HFFc6 (cell line): Measurements from ENCODE around the gene RAB44. TPM values are rescaled to one million over a fixed set of nuclear protein-coding genes. Genes with fewer than 3 reads are reported as not detected.

Source experiments
- DNase-seq: peaks from one replicate; pipeline ENCODE4 v3.0.0-alpha.2; 2018
- H3K27ac Mint-ChIP-seq: 2 replicates; pipeline ENCODE4 v1.8.0; 2020; ENCODE audit warnings: mild to moderate bottlenecking, mixed read lengths
- H3K27me3 Mint-ChIP-seq: 2 replicates; pipeline ENCODE4 v1.8.0; 2021; ENCODE audit warnings: mild to moderate bottlenecking, moderate library complexity, mixed read lengths; ENCODE audit not compliant: insufficient read depth
- H3K36me3 Mint-ChIP-seq: 2 replicates; pipeline ENCODE4 v1.8.0; 2021; ENCODE audit warnings: low read depth, mixed read lengths
- H3K4me1 Mint-ChIP-seq: 2 replicates; pipeline ENCODE4 v1.8.0; 2020; ENCODE audit warnings: low read depth, mixed read lengths
- H3K4me3 Mint-ChIP-seq: 2 replicates; pipeline ENCODE4 v1.8.0; 2020; ENCODE audit warnings: mild to moderate bottlenecking, moderate library complexity, mixed read lengths
- H3K9me3 Mint-ChIP-seq: 2 replicates; pipeline ENCODE4 v1.8.0; 2020; ENCODE audit warnings: mild to moderate bottlenecking, mixed read lengths
- CTCF ChIP-seq: fragments of 200-600 bp; sonication (generic); IDR thresholded peaks from 2 replicates; pipeline ENCODE4 v1.5.0; 2021; ENCODE audit warnings: antibody characterized with exemption, mild to moderate bottlenecking
- total RNA-seq, 6 experiments: library from RNA; stranded (reverse); fragmentation: NEBNext Ultra II Directional; extraction: Animal tissue kit (Norgen Biotek cat#: 25700); gene quantifications; 2 replicates in 1 of 6; 3 replicates in 5 of 6; pipeline ENCODE4 v1.2.3, GENCODE V29; 2021

Gene RAB44
- total RNA-seq, 6 experiments from 2014 or later, result 0.26 to 0.45 TPM; not detected in 4

GRCh38 chr6:36665180-36665579 is 32.4 kb upstream of the RAB44 start:
- no peak overlapping the region for H3K4me3 Mint-ChIP-seq
- no peak overlapping the region; the same call in 1 of the 2 replicates for H3K27ac Mint-ChIP-seq
- H3K9me3 Mint-ChIP-seq, result no peaks in the 10 kb centered on the region
- DNase-seq, result no peak
- no peak for TF ChIP-seq CTCF
- H3K4me1 Mint-ChIP-seq, result peaks cover 26% of the 10 kb centered on the region
- H3K27me3 Mint-ChIP-seq, result no peaks in the 10 kb centered on the region; the same call in 1 of the 2 replicates
- no peaks in the 10 kb centered on the region for H3K36me3 Mint-ChIP-seq

- no peak for DNase-seq
- TF ChIP-seq CTCF, result no peak
- H3K4me3 Mint-ChIP-seq, result no peak overlapping the region; the same call in 1 of the 2 replicates
- H3K9me3 Mint-ChIP-seq, result no peaks in the 10 kb centered on the region
- H3K4me1 Mint-ChIP-seq, result peaks cover 26% of the 10 kb centered on the region
- H3K27ac Mint-ChIP-seq, result peak overlapping the region; percentile 97
- no peaks in the 10 kb centered on the region for H3K36me3 Mint-ChIP-seq
- H3K27me3 Mint-ChIP-seq, result no peaks in the 10 kb centered on the region; the same call in 1 of the 2 replicates
These were observed 31.3 kb upstream of the RAB44 start for GRCh38 chr6:36666287-36666686.

DNA sequence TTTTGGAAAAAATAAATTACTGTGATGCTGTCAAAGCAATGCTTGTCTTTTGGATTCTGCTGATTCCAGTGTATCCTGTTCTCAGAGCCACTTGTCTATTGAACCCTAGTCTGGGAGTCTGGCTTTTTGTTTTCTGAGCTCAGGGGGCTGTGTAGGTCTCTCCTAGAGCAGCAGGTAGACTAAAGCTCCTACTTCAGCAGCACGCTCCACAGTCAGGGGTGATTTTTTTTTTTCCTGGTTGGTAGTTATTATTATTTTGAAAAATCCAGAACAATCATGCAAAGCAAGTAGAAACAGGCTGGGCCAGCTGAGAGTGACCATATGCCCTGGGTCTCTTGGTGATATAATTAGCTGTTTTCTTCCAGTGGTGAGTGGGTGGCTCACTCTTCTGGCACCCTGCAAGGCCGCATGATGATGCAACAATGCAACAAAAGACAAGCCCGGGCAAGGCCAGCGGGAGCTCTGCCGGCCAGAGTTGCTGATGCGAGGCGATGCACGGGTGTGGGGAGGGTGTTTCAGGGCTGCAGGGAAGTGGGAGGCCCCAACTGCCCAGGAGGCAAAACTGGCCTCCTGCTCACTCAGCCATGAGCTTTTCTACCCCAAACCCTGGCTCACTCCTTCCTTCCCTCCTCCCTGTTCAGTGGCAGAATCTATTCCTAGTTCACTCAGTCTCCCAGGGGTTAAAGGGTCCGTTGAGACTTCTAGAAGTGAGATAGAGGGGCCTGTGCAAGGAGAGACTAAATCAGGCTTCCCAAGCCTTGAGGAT is 30.6 kb upstream of the RAB44 start:
- H3K4me1 Mint-ChIP-seq, result peaks cover 26% of the 10 kb centered on the region
- H3K4me3 Mint-ChIP-seq, result peak overlapping the region; percentile 57
- no peaks in the 10 kb centered on the region for H3K9me3 Mint-ChIP-seq
- H3K36me3 Mint-ChIP-seq, result no peaks in the 10 kb centered on the region
- TF ChIP-seq CTCF, result no peak
- no peaks in the 10 kb centered on the region; the same call in 1 of the 2 replicates for H3K27me3 Mint-ChIP-seq
- peak overlapping the region; percentile 97 for H3K27ac Mint-ChIP-seq
- peak; percentile 97 for DNase-seq

DNA sequence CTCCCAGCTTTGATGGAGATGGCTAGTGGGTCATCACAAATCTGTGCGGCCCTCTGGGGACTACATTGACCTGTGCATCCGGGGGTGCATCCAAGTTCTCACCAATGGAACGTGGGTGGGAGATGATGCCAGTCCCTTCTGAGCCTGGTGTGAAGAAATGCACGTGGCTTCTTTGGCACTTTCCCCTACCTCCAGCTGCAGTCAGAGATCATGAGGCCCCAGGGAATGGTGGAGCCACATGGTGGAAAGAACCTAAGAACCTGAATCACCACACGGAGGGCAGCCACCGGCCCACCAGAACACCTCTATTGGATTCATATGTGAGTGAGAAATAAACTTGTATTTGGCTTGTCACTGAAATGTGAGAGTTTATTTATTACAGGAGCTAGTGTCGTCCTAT is 29.0 kb upstream of the RAB44 start:
- Mint-ChIP-seq H3K9me3 (no peaks in the 10 kb centered on the region), H3K27ac (peak overlapping the region; percentile 72; the same call in 1 of the 2 replicates), H3K36me3 (no peaks in the 10 kb centered on the region), H3K4me3 (no peak overlapping the region), H3K4me1 (peaks cover 26% of the 10 kb centered on the region), H3K27me3 (no peaks in the 10 kb centered on the region)
- no peak for DNase-seq
- TF ChIP-seq CTCF, result no peak

GRCh38 chr6:36669002-36669401 is 28.6 kb upstream of the RAB44 start:
- Mint-ChIP-seq H3K9me3 (no peaks in the 10 kb centered on the region), H3K27me3 (no peaks in the 10 kb centered on the region), H3K36me3 (no peaks in the 10 kb centered on the region), H3K4me1 (peaks cover 26% of the 10 kb centered on the region), H3K27ac (no peak overlapping the region; the same call in 1 of the 2 replicates), H3K4me3 (no peak overlapping the region)
- TF ChIP-seq CTCF, result no peak
- no peak for DNase-seq
